GM21717 (cell line): ENCODE data around the gene PUM2.

ENCODE experiments used
- ATAC-seq: cut with Tn5 transposase; IDR thresholded peaks from one replicate; pipeline ENCODE4 v1.9.1; 2021; ENCODE audit warnings: mild to moderate bottlenecking, moderate library complexity; ENCODE audit not compliant: unreplicated experiment

The PUM2 gene

DNA sequence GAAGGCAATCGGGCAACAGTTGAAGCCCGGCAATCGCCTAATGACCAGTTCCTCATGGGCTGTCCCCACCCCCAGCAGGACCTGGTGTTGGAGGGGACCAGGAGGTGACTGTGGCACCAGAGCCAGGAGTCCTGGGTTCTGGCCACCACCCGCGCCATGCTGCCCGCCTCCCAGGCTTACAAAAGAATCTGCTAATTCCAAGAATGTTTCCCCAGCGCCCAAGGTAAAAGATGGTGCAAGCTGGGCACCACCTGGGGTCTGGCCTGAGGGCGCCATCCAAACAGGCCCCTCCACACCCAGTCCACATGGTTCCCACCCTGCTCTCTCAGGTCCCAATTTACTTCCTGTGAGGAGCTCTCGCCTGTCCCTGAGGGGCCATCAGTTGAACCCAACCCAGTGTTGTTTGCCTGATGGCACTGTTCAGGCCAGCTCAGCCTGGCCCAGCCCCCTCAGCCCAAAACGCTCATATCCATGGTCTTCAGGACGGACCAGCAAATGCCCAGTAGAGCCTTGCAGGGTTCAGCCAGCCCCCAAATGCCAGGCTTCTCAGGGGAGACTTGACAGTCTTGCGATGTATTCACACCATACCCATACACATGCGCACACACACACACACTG lies 130.8 kb downstream of the PUM2 start:
- no peak for ATAC-seq

DNA sequence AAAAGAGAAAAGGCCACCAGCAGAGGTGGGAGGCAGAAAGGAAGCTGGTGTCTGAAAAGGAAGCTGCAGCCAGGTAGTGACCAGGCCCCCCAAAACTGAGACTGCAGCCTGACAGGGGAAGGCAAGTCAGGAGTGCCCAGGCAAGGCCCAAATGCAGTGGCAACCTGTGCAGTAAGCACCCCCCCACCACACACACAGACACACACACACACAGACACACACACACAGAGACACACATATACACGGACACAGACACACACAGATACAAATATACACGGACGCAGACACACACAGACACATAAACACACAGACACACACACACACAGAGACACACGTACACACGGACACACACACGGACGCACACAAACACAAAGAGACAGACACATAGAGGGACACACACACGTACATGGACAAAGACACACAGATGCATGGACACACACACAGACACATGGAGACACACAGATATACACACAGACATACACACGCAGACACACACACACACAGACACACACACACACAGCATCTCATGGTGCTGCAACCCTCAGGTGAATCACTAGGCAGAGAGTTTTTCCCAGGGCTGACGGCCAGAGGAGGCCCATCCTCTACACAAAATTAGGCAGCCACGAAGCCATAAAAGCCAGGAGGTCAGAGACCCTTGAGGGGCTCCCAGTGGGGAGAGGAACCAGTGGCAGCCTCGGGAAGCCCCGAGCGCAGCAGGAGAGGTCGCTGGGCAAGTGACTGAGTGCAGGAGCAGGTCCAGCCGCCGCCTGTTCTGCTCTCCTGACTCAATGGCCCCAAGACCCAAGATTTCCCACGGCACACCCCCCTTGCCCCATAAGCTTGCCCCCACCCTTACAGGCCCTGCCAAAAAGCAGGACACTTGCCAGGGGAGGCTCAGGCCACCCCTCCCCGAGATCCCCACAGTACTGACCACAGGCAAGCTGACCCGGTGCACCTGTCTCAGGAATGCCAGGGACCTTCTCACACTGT lies 132.0 kb downstream of the PUM2 start:
- ATAC-seq, result no peak

DNA sequence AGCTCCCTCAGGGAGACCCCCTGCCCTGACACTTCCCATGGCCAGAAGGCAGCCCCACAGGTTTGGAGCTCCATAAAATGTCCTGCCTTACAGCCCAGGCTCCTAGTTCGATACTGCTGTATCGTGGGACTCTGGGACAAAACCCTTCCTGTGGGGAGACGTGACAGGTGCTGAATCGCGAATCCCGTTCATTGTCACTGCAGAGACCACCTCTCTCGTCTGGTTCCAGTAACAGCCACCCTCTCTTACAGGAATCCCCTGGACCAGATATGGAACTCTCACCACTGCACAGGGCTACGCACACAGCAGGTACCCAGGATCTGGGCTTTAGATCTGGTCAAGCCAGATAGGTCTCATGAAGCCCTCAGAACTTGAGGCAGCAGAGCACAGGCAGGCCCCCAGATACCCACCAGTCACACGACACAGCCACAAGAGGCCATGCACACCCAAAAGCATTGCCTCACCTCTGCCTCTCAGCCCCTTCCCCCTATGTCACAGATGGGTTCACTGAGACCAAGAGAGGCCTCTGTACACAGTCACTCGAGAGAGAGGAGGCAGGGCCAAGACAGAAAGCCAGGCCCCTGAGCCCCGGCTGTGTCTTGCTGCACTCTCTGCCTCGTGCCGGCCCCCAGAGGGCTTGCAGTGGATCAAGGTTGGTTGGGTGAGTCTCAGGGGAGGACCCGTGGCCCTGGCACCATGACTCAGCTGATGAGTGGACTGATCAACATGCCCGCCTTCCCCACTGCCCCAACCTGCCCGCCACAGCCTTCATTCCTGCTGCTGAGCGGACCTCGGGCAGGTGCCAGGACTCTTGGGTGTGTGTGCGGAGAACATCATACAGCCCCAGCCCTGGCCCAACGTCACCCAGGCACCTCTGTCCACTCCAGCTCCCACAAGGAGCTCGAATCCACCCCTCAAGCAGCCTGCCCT lies 133.3 kb downstream of the PUM2 start:
- ATAC-seq, result no peak

DNA sequence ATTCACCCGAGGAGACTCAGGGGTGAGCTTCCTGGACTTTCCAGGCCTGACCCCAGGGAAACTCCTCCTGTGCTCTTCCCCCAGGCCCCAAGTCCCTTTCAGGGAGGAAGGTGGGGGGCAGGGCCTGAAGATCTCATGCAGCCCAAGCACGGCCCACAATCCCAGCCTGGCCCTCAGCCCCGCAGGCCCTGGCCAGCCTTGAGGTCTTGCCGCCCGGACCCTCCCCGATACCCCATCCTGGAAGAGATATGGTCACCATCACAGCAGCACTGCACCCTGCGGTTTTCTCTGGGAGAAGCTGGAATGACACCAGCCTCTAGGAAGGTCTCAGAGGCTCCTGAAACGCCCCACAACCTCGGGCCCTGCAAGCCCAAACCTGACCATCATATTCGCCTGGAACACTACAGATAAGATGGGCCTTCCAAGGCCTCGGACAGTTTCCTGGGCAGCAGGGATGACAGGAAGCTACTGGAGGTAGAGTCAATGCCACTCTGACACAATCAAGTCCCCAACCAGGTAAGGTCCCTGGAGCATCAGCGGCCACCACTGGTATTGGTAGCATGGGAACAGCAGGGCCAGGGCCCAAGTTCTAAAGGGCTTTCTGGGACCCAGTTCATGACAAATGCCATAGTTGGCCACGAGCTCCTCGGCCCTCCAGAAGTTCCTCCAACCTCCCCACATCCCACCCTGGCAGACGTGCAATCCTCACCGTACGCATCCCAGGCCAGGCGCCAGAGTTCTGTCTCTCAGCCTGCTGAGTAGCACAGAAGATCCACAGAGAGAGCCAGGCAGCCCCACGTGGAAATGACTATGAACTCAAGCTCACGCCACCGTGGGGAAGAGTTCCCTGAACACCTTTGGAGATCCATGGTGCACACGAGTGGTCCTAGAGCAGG lies 134.3 kb downstream of the PUM2 start:
- no peak for ATAC-seq

DNA sequence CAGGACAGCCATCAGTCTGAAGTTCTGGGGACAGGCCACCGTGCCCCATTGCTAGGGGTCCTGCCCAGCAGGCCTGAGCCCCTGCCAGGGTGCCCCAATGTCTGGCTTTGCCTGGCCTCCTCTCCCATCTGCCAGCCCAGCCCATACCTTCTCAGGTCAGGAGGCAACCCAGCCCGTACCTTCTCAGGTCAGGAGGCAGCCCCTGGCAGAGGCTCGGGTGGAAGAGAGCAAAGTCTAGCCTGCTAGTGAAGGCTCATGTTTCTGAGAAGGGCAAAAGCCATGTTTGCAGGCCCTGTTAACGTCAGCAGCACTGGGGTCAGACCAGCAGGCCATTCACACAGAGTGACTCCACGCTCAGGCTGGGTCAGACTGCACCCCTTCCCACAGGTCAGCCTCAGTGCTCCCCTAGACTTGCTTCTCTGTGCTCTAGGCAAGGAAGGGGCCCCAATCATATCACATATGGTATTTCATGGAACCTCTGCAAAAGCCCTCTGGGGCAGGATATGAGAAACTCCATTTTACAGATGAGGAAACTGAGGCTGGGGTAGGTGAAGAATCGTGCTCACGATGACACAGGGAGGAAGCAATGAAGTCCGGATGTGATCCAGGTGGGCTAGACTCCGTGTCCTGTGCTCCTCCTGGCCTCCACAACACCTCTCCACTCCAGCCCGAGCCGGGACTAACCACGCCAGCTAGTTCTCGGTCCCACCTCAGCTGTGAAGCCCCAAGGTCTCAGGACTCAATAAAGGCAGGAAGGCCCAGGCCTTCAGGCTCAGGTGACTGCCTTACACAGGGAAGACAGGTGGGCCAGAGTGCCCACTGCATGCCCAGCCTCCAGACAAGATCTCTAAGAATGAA lies 135.2 kb downstream of the PUM2 start:
- ATAC-seq, result no peak

DNA sequence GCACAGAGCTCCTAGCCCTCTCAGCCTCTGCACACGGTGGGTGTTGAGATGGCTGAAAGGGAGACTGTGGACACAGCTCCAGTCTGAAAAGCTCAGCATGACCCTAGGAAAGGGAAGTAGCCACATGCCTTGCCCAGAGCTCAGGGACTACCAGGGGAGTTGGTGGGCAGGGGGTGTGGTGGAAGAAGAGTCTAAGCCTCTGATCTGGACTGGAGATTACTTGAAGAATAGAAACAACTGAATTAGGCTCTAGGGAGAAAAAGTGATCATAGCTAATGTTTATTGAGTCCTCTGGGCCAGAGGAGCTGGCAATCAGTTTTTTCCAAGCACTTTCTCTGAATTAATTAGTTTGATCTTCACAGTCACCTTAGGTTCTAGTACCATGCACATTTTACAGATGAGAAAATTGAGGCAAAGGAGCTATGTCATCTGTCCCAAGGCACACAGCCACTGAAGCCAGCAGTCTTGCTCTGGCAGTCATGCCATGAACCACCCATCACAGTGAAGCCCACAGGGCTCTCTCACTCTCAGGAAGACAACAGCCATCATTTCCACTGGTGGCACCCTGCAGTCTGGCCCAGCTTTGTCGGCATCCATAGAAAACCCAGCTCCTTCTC lies 136.0 kb downstream of the PUM2 start:
- ATAC-seq, result no peak

DNA sequence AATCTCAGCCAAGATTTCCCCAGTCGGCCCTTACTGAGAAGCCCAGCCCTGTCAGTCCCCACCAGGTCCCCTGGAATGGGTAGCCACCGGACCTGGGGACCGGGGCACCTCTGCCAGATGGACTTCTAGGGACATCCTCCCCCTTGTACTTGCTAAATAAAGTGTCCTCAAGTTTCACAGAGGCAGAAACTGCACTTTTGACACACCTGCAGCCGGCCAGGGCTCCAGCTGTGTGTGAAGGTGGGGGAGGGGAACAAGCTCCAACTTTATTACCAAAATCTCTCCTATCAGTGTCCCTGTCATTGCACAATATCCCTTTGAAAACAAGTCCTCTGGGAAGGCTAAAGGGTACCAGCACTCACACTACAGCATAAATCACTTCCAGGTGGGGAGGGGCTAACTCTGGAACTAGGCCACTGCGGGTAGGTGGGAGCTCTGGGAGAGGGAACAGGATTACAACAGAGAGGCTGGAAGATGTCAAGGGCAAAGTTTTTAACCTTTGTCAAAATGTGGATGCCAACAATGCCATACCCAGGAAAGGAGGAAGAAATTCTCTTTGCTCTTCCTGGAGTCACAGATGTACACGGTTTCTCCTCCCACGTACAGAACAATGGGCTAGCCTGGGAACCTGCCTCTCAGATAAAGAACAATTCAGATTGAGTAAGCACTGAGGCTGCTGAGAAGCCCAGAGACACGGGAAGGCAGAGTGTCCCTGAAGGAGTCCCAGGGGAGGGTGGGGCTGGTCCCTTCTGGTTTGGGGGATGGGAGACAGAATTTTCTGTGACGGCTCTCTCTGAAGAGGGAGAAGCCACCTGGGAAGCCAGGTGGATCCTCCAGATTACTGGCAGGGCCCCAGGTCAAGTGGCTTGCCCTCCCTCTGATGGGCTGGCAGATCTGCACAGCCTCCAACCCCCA lies 136.7 kb downstream of the PUM2 start:
- ATAC-seq, result no peak

DNA sequence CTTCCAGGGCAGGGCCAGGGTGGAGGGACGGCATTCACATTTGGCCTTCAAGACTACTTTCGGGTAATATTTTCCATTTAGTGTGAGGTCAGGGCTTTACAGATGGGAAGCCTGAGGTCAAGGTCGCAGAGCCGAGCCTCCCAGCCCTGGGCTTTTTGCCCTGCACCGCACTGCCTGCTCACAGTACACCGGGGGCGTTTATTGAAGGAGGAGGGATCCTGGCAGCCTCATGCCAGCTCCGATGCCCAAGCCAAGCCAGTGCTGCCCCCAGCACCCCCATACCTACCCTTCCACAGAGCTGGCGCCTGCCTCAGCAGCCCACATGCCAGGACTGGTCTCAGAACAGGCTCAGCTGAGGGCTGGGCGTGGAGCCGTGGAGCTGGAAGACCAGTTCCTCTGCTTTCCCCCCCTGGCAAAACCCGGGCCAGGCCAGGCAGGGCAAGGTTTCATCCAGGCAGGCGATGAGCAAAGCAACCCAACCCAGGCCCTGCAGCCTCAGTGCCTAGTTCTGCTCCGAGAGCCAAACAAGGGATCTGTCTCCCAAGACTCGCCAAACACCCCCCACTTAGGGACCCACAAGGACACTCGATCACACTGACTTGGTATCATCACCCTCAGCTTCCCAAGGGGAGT lies 137.7 kb downstream of the PUM2 start:
- ATAC-seq, result no peak

DNA sequence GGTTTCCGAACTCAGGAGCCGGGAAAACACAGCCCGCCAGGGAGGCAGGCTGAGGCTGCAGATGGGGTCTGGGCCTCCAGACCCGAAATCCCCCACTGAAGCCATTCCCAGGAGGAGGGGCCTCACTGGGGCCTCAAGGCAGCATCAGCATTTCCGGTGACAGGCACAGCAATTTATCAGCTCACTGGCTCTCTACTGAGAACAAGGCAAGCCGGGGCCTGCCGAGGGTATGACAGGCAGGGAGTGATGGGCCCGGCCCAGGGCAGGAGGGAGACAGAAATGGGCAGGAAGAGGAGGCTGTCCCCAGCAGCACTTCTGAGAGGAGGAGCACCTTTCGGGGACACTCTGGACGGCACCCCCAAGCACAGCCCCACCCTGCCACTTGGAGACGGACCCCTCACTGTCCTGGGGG lies 138.2 kb downstream of the PUM2 start:
- no peak for ATAC-seq

DNA sequence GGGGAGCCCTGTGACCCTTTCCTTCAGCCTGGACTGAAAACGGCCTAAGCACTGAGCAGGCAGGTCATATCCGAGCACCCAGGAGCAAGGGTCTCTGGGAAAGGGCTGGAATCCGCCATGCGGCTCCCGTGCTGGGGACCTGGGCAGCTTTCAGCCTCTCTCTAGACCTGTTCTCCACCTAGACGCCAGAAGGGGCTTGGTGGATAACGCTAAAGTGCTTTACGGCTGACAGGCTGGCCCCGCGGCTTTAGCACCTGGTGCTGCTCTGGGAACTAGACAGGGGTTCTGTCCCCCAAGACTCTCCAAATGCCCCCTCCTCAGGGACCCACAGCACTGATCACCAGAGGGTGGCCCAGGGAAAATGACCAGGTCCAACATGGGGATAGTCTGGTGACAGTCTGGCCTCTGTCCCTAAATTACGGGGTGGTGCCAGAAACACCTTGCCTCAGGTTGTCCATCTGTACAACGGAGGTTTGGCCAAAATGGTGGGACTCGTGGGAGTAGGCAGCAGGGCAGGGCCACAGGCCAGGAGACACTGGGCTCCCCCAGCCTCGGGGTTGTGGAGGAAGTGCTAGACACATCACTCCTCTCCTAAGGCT lies 138.7 kb downstream of the PUM2 start:
- no peak for ATAC-seq

DNA sequence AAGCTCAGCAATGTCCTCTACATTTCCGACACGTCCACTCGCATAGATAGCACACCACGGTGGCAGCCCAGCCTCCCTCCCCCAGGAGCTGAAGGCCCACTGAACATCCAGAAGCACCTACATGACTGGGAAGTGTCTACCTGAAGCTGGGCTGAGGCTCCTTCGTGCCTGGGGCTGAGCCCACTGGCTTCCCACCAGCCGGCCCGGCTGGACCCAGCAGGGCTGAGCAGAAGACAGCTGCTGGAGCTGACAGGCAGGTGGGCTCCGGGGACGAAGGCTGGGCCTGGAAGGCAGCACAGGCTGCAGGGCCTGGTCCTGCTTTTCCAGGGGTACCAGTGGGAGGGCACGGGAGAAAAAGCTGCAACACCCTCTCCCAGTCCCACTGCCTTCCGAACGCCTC lies 139.2 kb downstream of the PUM2 start:
- no peak for ATAC-seq

DNA sequence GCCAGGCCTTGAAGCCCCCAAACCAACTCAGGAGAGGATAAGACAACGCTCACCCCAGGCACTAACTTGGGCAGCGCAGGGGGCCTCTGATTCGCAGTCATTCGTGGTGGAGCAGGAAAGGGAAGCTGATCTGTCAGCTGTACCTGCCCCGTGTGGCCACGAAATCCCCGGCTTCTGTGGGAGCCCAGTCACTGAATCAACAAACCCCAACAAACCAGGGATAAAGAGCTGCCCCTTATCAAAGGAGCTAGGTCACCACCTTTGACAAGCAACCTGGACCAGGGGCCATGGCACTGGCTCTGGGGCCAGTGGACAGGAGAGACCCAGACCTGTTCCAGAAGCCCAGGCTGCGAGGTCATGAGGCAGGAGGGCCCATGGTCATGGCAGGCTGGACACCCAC lies 140.2 kb downstream of the PUM2 start:
- ATAC-seq, result no peak

DNA sequence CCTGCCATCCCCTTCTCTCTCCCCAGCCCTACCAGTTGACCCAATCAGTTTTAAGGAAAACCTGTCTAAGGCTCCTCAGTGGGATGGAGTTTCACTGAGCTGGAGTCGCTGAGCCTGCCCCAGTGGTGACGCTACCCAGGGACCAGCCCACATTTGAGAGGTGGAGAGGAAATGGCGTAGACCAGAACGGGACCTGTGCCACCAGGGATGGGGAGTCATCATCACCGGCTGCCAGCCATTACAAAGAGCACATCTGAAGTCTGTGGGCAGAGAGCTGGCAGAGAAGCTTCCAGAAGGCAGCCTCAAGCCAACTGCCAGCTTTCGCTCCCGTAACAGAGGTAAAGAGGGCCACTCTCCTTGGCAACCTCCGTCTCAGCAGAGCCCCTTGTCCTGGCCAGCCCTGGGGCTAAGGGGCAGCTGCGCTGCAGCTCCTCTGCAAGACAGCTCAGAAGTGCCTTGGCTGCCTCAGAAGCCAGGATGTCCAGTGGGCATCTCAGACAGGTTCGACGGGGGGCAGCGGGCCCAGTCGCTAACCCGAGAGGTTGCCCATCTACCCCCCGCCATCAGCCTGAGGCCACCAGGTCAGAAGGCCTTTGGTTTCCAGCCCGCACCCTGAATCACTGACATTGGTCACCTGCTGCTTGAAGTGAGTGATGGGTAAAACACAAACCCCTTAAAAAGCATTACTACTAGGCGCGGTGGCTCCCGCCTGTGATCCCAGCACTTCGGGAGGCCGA lies 141.1 kb downstream of the PUM2 start:
- no peak for ATAC-seq

DNA sequence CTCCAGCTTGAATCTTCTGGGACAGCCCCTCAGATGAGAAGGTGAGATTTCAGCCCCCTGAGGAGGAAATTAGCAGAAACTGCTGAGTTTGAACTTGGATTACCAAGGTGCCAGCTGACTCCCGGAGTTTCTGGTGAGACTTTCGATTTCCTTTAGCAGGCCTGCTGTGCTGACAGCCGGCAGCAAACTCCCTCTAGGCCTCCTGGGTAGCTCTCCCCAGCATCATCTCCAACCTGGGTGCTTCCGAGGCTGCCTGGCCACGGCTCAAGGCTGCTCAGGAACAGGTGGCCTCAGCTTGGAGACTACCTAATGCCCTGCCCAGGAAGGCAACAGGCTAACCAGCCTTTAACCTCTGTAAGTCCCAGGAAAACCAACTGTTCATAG lies 142.2 kb downstream of the PUM2 start:
- no peak for ATAC-seq

DNA sequence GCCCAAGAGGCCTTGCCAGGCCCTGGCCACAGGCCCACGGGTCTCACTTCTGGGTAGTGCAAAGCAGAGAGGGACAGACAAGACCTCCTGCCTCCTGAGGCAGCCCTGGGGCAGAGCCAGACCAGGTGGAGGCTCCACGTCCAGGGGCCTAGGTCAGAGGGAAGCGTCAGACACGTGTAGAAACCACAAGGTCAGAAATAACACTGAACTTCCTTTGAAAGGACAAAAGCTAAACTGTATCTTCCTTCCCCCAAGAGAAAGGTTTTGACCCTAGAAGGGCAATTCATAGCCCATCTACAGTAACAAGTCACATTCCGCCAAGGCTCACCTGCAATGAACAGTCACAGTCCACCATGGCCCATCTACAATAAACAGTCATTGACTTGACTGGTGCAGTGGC lies 143.6 kb downstream of the PUM2 start:
- ATAC-seq, result no peak

DNA sequence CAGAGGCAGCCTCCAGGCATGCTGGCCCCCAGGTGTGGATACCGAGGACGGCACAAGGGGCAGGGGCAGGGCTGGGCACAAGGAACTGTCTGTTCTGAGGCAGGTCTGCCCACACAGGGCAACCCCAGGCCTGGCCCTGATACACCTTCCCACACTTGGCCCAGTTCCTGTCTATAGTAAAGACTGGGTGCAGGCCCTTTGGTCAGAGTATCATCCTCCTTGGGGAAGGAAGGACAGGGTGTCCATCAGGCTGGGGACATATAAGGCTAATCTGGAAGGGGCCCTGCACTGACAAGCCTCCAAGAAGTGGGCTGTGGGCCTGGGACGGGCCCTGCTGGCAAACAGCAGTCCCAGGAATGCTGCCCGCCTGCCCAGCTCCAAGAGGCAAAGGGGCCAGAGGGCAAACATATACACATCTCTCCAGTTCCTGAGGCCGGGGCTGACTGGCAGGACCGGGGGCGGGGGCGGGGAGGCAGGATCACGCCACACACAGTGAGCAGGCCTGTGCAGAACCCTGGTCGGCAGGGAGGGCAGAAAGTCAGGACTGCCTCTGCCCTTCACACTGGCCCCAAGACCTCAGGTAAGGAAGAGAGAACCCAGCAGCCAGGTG lies 144.6 kb downstream of the PUM2 start:
- ATAC-seq, result no peak
